ENCODE results near the gene ZNF76.

ZNF76 gene

DNA sequence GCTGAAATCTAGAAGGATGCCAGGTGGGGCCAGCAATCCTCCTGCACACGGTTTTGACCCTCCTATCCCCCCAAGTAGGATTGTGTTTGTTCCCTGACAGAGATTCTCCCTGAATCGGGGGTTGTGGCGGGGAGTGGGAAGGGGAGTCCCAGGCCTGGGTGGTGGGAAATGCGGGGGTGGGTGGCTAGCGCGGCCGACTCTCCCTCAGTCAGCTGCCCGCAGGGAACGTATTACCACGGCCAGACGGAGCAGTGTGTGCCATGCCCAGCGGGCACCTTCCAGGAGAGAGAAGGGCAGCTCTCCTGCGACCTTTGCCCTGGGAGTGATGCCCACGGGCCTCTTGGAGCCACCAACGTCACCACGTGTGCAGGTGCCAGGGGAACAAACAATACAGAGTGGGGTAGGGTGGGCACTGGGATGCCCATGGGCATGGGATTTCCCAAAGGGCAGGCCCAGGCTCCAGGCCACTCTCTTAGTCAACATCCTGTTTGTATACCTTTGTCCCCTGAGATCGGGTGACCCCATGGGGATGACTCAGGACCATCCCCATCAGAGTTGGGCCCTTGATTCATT is 16.1 kb upstream of the ZNF76 start:
- TF ChIP-seq TEAD4 (IDR thresholded peaks at IDR 0.05) (no peak), FOXM1 (IDR thresholded peaks at IDR 0.05; ENCODE audit: borderline replicate concordance, low read depth) (no peak), RAD21 (IDR thresholded peaks at IDR 0.05; ENCODE audit: low read depth) (no peak), YY1 (IDR thresholded peaks at IDR 0.05; ENCODE audit: low read depth) (no peak), CEBPB (IDR thresholded peaks at IDR 0.05) (no peak), TAF1 (IDR thresholded peaks at IDR 0.05; ENCODE audit: low read depth) (no peak), TCF12 (IDR thresholded peaks at IDR 0.05; ENCODE audit: low read depth) (no peak), ZBTB7A (IDR thresholded peaks at IDR 0.05; ENCODE audit: low read depth) (no peak), CREB1 (IDR thresholded peaks at IDR 0.05; ENCODE audit: low read depth) (no peak), EGR1 (IDR thresholded peaks at IDR 0.05) (no peak), EP300 (IDR thresholded peaks at IDR 0.05; ENCODE audit: borderline replicate concordance) (no peak), NFIC (IDR thresholded peaks at IDR 0.05) (no peak)
- TF ChIP-seq, protein P1, sequence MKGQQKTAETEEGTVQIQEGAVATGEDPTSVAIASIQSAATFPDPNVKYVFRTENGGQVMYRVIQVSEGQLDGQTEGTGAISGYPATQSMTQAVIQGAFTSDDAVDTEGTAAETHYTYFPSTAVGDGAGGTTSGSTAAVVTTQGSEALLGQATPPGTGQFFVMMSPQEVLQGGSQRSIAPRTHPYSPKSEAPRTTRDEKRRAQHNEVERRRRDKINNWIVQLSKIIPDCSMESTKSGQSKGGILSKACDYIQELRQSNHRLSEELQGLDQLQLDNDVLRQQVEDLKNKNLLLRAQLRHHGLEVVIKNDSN (IDR thresholded peaks at IDR 0.05): no peak
- TF ChIP-seq, protein P2, sequence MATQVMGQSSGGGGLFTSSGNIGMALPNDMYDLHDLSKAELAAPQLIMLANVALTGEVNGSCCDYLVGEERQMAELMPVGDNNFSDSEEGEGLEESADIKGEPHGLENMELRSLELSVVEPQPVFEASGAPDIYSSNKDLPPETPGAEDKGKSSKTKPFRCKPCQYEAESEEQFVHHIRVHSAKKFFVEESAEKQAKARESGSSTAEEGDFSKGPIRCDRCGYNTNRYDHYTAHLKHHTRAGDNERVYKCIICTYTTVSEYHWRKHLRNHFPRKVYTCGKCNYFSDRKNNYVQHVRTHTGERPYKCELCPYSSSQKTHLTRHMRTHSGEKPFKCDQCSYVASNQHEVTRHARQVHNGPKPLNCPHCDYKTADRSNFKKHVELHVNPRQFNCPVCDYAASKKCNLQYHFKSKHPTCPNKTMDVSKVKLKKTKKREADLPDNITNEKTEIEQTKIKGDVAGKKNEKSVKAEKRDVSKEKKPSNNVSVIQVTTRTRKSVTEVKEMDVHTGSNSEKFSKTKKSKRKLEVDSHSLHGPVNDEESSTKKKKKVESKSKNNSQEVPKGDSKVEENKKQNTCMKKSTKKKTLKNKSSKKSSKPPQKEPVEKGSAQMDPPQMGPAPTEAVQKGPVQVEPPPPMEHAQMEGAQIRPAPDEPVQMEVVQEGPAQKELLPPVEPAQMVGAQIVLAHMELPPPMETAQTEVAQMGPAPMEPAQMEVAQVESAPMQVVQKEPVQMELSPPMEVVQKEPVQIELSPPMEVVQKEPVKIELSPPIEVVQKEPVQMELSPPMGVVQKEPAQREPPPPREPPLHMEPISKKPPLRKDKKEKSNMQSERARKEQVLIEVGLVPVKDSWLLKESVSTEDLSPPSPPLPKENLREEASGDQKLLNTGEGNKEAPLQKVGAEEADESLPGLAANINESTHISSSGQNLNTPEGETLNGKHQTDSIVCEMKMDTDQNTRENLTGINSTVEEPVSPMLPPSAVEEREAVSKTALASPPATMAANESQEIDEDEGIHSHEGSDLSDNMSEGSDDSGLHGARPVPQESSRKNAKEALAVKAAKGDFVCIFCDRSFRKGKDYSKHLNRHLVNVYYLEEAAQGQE (IDR thresholded peaks at IDR 0.05; ENCODE audit: low read depth): no peak
- TF ChIP-seq, protein P3, sequence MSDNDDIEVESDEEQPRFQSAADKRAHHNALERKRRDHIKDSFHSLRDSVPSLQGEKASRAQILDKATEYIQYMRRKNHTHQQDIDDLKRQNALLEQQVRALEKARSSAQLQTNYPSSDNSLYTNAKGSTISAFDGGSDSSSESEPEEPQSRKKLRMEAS (IDR thresholded peaks at IDR 0.05): no peak

DNA sequence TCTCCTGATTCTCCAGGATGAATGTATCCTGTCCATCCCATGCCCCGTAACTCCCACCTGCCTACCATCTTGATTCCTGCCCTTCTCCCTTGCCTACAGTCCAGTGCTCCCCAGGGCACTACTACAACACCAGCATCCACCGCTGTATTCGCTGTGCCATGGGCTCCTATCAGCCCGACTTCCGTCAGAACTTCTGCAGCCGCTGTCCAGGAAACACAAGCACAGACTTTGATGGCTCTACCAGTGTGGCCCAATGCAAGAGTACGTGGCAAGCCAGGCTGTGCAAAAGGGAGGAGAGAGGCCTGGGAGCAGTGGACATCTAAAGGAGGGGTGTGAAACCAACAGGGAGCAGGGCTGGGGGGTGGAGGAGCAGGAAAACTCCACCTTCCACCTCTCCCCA is 15.0 kb upstream of the ZNF76 start:
- TF ChIP-seq RAD21 (IDR thresholded peaks at IDR 0.05; ENCODE audit: low read depth) (no peak), EP300 (IDR thresholded peaks at IDR 0.05; ENCODE audit: borderline replicate concordance) (no peak), ZBTB7A (IDR thresholded peaks at IDR 0.05; ENCODE audit: low read depth) (no peak), EGR1 (IDR thresholded peaks at IDR 0.05) (no peak)
- TF ChIP-seq, protein P2 (IDR thresholded peaks at IDR 0.05; ENCODE audit: low read depth): no peak

DNA sequence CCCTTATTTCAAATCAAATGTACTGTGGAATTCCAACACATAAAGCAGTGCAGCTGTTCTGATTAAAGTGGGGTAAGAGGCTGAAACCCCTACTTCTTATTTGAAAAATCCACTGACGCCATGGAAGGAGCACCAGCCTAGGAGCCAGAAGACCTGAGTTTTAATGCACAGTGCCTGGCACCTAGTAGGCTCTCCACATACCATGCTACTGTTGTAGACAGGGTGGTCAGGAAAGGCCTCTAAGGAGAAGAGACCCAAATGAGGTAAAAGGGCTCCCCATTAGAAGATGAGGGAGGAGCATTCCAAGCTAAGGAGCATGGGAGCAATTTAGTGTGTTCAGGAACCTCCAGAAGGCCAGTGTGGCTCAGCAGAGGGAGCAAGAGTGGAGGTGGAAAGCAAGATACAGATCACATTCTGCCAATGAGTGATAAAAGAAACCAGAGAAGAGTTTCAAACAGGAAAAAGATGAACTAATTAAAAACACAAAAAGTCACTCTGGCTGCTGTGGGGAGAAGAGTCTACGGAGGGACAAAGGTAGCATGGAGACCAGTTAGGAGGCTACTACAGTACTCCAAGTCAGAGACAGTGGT is 11.8 kb upstream of the ZNF76 start:
- TF ChIP-seq EGR1 (IDR thresholded peaks at IDR 0.05) (no peak), EP300 (IDR thresholded peaks at IDR 0.05; ENCODE audit: borderline replicate concordance) (no peak), TEAD4 (IDR thresholded peaks at IDR 0.05) (no peak), ZBTB7A (IDR thresholded peaks at IDR 0.05; ENCODE audit: low read depth) (no peak), CEBPB (IDR thresholded peaks at IDR 0.05) (no peak), FOXM1 (IDR thresholded peaks at IDR 0.05; ENCODE audit: borderline replicate concordance, low read depth) (no peak), NFIC (IDR thresholded peaks at IDR 0.05) (no peak), CREB1 (IDR thresholded peaks at IDR 0.05; ENCODE audit: low read depth) (no peak), YY1 (IDR thresholded peaks at IDR 0.05; ENCODE audit: low read depth) (no peak), TAF1 (IDR thresholded peaks at IDR 0.05; ENCODE audit: low read depth) (no peak), RAD21 (IDR thresholded peaks at IDR 0.05; ENCODE audit: low read depth) (no peak), TCF12 (IDR thresholded peaks at IDR 0.05; ENCODE audit: low read depth) (no peak)
- TF ChIP-seq, protein P2 (IDR thresholded peaks at IDR 0.05; ENCODE audit: low read depth): no peak
- TF ChIP-seq, protein P1 (IDR thresholded peaks at IDR 0.05): no peak
- TF ChIP-seq, protein P3 (IDR thresholded peaks at IDR 0.05): no peak

DNA sequence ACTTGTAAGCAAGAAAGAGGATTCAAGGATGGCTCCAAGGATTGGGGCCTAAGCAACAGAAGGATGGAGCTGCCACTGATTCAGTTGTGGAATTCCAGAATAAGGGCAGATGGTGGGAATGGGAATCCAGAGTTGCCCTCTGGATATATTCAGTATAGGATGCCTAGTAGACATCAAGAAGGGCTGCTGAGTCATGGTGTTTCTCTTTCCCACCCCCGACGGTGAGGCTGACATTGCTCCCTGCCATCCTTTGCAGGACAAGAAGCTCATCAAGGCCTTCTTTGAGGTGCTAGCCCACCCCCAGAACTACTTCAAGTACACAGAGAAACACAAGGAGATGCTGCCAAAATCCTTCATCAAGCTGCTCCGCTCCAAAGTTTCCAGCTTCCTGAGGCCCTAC is 11.2 kb upstream of the ZNF76 start:
- no peak for TF ChIP-seq EGR1 (IDR thresholded peaks at IDR 0.05)
- TF ChIP-seq, protein P1 (IDR thresholded peaks at IDR 0.05): no peak
- TF ChIP-seq TAF1 (IDR thresholded peaks at IDR 0.05; ENCODE audit: low read depth): no peak
- TF ChIP-seq YY1 (IDR thresholded peaks at IDR 0.05; ENCODE audit: low read depth): no peak
- TF ChIP-seq, protein P3 (IDR thresholded peaks at IDR 0.05): no peak
- TF ChIP-seq CEBPB (IDR thresholded peaks at IDR 0.05): no peak
- TF ChIP-seq, protein P2 (IDR thresholded peaks at IDR 0.05; ENCODE audit: low read depth): no peak
- no peak for TF ChIP-seq NFIC (IDR thresholded peaks at IDR 0.05)
- TF ChIP-seq TEAD4 (IDR thresholded peaks at IDR 0.05): no peak
- TF ChIP-seq EP300 (IDR thresholded peaks at IDR 0.05; ENCODE audit: borderline replicate concordance): no peak
- TF ChIP-seq FOXM1 (IDR thresholded peaks at IDR 0.05; ENCODE audit: borderline replicate concordance, low read depth): no peak
- TF ChIP-seq RAD21 (IDR thresholded peaks at IDR 0.05; ENCODE audit: low read depth): no peak
- TF ChIP-seq TCF12 (IDR thresholded peaks at IDR 0.05; ENCODE audit: low read depth): no peak
- no peak for TF ChIP-seq ZBTB7A (IDR thresholded peaks at IDR 0.05; ENCODE audit: low read depth)
- TF ChIP-seq CREB1 (IDR thresholded peaks at IDR 0.05; ENCODE audit: low read depth): no peak
